GM19099 (cell line): ENCODE results near the gene LAMB1.

Experiments used
- POLR2A ChIP-seq: IDR thresholded peaks from 3 replicates; pipeline ENCODE4 v1.6.1; 2011; ENCODE audit warnings: low read depth; ENCODE audit not compliant: insufficient read length; ENCODE audit errors: extremely low read depth

Gene LAMB1

GRCh38 chr7:107995184-107996071 is 7.5 kb downstream of the LAMB1 start:
- TF ChIP-seq POLR2A = no peak

GRCh38 chr7:107994421-107995030 is 8.4 kb downstream of the LAMB1 start:
- TF ChIP-seq POLR2A = no peak

GRCh38 chr7:107993891-107994291 is 9.1 kb downstream of the LAMB1 start:
- TF ChIP-seq POLR2A = no peak

GRCh38 chr7:107989618-107990373 is 13.2 kb downstream of the LAMB1 start:
- TF ChIP-seq POLR2A = no peak

- TF ChIP-seq POLR2A = no peak
Observed at GRCh38 chr7:107982918-107983389, 20.0 kb downstream of the LAMB1 start.

GRCh38 chr7:107982042-107982840 is 20.7 kb downstream of the LAMB1 start:
- no peak for TF ChIP-seq POLR2A

GRCh38 chr7:107981466-107981865 is 21.5 kb downstream of the LAMB1 start:
- TF ChIP-seq POLR2A = no peak

- TF ChIP-seq POLR2A = no peak
Observed at GRCh38 chr7:107980671-107981190, 22.2 kb downstream of the LAMB1 start.

- TF ChIP-seq POLR2A = no peak
Observed at GRCh38 chr7:107980171-107980570, 22.8 kb downstream of the LAMB1 start.

GRCh38 chr7:107978815-107979408 is 24.0 kb downstream of the LAMB1 start:
- no peak for TF ChIP-seq POLR2A

GRCh38 chr7:107977048-107977447 is 25.9 kb downstream of the LAMB1 start:
- TF ChIP-seq POLR2A = no peak

- no peak for TF ChIP-seq POLR2A
Observed at GRCh38 chr7:107976620-107977019, 26.3 kb downstream of the LAMB1 start.

- TF ChIP-seq POLR2A = no peak
Observed at GRCh38 chr7:107975394-107976013, 27.5 kb downstream of the LAMB1 start.
